ENCODE measurements around the gene C6orf141. TPM values are rescaled to one million over a fixed set of nuclear protein-coding genes. Genes with fewer than 3 reads are reported as not detected.
A peak's percentile ranks its signal among the peaks of the same experiment; 100 is the strongest.

The C6orf141 gene
- not detected for polyA plus RNA-seq (ENCODE audit: low read depth in 6 of 6)

DNA sequence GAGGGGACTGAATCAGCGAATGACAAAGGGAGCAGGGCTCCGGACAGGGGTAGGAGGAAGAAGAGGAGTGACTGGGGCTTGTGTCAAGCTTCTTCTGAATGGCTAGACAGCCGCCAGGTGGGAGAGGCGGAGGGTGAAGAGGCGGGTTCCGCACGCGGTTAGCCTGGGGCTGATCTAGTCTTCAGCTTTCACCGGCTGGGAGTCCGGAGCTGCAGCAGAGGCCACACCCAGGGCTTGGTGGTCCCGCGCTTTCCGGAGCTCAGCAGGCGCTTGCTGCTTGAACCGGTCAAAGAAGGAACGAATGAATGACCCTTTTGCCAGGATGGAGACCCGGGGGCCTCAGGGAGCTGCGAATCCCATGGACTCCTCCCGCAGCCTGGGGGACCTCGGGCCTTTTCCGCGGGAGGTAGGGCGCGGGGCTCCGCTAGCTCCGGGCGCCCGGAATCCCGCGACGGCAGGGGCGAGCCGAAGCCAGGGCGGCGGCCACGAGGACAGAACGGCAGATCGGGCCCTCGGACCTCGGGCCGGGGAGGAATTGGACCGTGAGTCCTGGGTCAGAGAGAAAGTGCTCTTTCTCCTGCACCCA is at the start of gene C6orf141:
TSS of gene C6orf141 (plus strand) at position 177 of the 586 bp plus-strand sequence. CDS start at position 302, 125 bp downstream.
- Mint-ChIP-seq H3K9me3 (peaks cover 0 to 2% (median 0%) of the 10 kb centered on the region in 7 donors), H3K27me3 (peaks cover 25 to 58% (median 39%) of the 10 kb centered on the region in 3 donors), H3K27ac (no peak within 1 kb of the TSS), H3K36me3 (peaks cover 0 to 7% of the 10 kb centered on the region in 2 donors), H3K4me1 (peaks cover 16 to 21% (median 20%) of the 10 kb centered on the region in 3 donors), H3K4me3 (peak within 1 kb of the TSS; percentile 74 to 91 (median 82))
- DNase-seq: peak; percentile 1
- ATAC-seq (ENCODE audit: low read depth in 2 of 2): peak; percentile 58 to 65

GRCh38 chr6:49504666-49505065 is 45.8 kb upstream of the C6orf141 start:
- ATAC-seq (ENCODE audit: low read depth in 2 of 2) (no peak), DNase-seq (no peak)
- H3K27me3 Mint-ChIP-seq: peaks cover 10 to 27% (median 16%) of the 10 kb centered on the region in 3 donors
- H3K4me3 Mint-ChIP-seq: no peak overlapping the region
- peaks cover 0 to 6% (median 5%) of the 10 kb centered on the region in 7 donors for H3K9me3 Mint-ChIP-seq
- H3K36me3 Mint-ChIP-seq: peaks cover 0 to 13% of the 10 kb centered on the region in 2 donors
- H3K27ac Mint-ChIP-seq: no peak overlapping the region
- H3K4me1 Mint-ChIP-seq: no peaks in the 10 kb centered on the region

DNA sequence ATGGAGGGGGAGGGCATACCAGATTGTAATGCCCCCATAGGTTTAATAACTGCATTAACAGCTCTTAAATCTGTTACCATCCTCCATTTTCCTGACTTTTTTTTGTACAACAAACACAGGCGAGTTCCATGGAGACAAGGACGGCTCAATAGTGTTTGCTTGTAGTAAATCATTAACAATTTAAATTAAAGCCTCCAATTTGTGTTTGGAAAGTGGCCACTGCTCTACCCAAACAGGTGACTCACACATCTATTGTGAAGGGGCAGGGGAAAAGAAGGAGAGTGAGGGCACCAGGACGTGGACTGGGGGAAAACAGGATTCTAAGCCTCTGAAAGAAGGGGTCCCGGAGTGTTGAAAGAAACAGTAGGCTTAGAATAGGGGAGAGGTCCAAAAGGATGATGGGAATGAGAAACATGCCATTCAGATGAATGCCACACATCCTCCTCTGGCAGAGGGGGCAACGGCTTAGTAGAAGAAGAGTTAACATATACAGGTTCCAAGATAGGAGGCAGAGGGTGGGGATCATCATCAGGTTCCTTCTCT is 43.8 kb upstream of the C6orf141 start:
- Mint-ChIP-seq H3K4me3 (no peak overlapping the region), H3K27me3 (peaks cover 14 to 30% (median 16%) of the 10 kb centered on the region in 3 donors), H3K4me1 (no peaks in the 10 kb centered on the region), H3K9me3 (peaks cover 0 to 6% (median 5%) of the 10 kb centered on the region in 7 donors), H3K36me3 (peaks cover 0 to 13% of the 10 kb centered on the region in 2 donors), H3K27ac (peak overlapping the region in 1 of 6 donors; percentile 75)
- DNase-seq (no peak), ATAC-seq (ENCODE audit: low read depth in 2 of 2) (no peak)

DNA sequence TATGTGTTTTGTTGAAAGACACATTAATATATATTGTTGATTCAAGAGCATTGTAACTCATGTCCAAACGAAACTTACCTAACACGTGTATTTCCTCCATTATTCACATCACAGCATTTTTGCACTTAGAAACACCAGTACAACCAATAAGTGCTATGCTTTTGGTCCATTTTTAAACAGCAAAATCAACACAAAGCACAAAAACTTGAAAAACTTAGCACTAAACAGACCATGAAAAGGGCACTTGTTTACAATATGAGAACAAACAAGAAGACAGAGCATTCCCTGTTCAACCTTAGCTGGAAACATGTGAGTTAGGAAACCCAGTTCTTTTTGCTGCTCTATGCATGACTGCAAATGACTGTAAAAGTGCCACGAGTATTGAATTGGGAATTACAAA is 41.1 kb upstream of the C6orf141 start:
- DNase-seq: no peak
- H3K27ac Mint-ChIP-seq: no peak overlapping the region
- peaks cover 0 to 6% (median 5%) of the 10 kb centered on the region in 7 donors for H3K9me3 Mint-ChIP-seq
- no peak overlapping the region for H3K4me3 Mint-ChIP-seq
- peaks cover 0 to 13% of the 10 kb centered on the region in 2 donors for H3K36me3 Mint-ChIP-seq
- no peaks in the 10 kb centered on the region for H3K4me1 Mint-ChIP-seq
- peaks cover 13 to 39% (median 32%) of the 10 kb centered on the region in 3 donors for H3K27me3 Mint-ChIP-seq
- no peak for ATAC-seq (ENCODE audit: low read depth in 2 of 2)

DNA sequence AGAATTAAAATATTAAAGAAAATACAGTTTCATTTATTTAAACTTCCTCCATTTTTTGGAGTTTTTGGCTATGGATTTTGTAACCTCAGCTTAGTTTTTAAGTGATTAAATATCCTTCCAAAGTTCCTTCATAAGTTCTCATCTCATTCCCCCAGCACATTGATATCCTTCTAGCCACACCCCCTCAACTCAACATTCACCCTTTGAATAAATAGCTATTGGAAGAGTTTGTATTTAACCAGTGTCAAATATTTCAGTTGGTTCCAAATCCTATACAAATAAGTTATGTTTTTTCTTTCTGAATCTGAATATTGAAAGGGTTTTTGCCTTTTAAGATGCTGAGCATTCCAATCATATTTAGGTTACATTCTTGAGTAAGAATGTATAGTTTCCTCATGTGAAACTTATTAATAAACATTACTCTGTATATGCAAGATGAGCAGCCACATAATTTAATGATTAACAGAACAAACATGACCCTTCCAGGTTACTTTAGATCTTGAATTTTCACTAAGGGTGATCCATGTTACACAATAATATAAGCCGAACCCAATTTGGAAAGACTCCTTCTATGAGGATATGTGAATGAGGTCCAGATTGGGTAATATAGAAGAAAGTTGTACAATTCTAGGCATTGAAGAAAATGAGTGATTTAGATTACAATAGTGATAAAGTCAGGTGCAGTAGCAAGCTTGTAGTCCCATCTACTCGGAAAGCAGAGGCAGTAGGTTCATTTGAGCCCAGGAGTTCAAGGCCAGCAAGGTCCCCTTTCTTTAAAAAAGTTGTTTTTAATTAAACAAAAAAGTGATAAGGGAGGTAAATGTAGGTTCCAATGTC is 37.1 kb upstream of the C6orf141 start:
- H3K27ac Mint-ChIP-seq: peak overlapping the region in 1 of 6 donors; percentile 1
- no peak overlapping the region for H3K4me3 Mint-ChIP-seq
- no peaks in the 10 kb centered on the region for H3K4me1 Mint-ChIP-seq
- H3K9me3 Mint-ChIP-seq: no peaks in the 10 kb centered on the region
- no peaks in the 10 kb centered on the region for H3K36me3 Mint-ChIP-seq
- H3K27me3 Mint-ChIP-seq: peaks cover 15 to 25% (median 23%) of the 10 kb centered on the region in 3 donors
- no peak for ATAC-seq (ENCODE audit: low read depth in 2 of 2)
- DNase-seq: no peak

GRCh38 chr6:49514571-49515484 is 35.6 kb upstream of the C6orf141 start:
- Mint-ChIP-seq H3K4me3 (no peak overlapping the region), H3K36me3 (no peaks in the 10 kb centered on the region), H3K27ac (no peak overlapping the region), H3K27me3 (peaks cover 9 to 24% (median 23%) of the 10 kb centered on the region in 3 donors), H3K9me3 (no peaks in the 10 kb centered on the region), H3K4me1 (no peaks in the 10 kb centered on the region)
- DNase-seq (no peak), ATAC-seq (ENCODE audit: low read depth in 2 of 2) (no peak)

GRCh38 chr6:49515485-49516146 is 34.9 kb upstream of the C6orf141 start:
- ATAC-seq (ENCODE audit: low read depth in 2 of 2) (no peak), DNase-seq (no peak)
- Mint-ChIP-seq H3K4me3 (no peak overlapping the region), H3K27ac (no peak overlapping the region), H3K9me3 (no peaks in the 10 kb centered on the region), H3K36me3 (no peaks in the 10 kb centered on the region), H3K4me1 (no peaks in the 10 kb centered on the region), H3K27me3 (peaks cover 9 to 29% (median 23%) of the 10 kb centered on the region in 3 donors)

GRCh38 chr6:49516147-49516505 is 34.3 kb upstream of the C6orf141 start:
- Mint-ChIP-seq H3K4me3 (no peak overlapping the region), H3K4me1 (no peaks in the 10 kb centered on the region), H3K27ac (no peak overlapping the region), H3K36me3 (no peaks in the 10 kb centered on the region), H3K9me3 (no peaks in the 10 kb centered on the region), H3K27me3 (peaks cover 9 to 29% (median 23%) of the 10 kb centered on the region in 3 donors)
- ATAC-seq (ENCODE audit: low read depth in 2 of 2) (no peak), DNase-seq (no peak)

GRCh38 chr6:49517919-49518318 is 32.5 kb upstream of the C6orf141 start:
- no peak overlapping the region for H3K27ac Mint-ChIP-seq
- DNase-seq (no peak), ATAC-seq (ENCODE audit: low read depth in 2 of 2) (no peak)
- no peaks in the 10 kb centered on the region for H3K9me3 Mint-ChIP-seq
- no peaks in the 10 kb centered on the region for H3K36me3 Mint-ChIP-seq
- no peaks in the 10 kb centered on the region for H3K4me1 Mint-ChIP-seq
- peaks cover 12 to 22% (median 21%) of the 10 kb centered on the region in 3 donors for H3K27me3 Mint-ChIP-seq
- no peak overlapping the region for H3K4me3 Mint-ChIP-seq

- DNase-seq: no peak
- no peak for ATAC-seq (ENCODE audit: low read depth in 2 of 2)
- Mint-ChIP-seq H3K4me3 (no peak overlapping the region), H3K36me3 (no peaks in the 10 kb centered on the region), H3K27me3 (peaks cover 6 to 10% (median 7%) of the 10 kb centered on the region in 3 donors), H3K27ac (no peak overlapping the region), H3K9me3 (no peaks in the 10 kb centered on the region), H3K4me1 (no peaks in the 10 kb centered on the region)
Measured at GRCh38 chr6:49519660-49520059, 30.8 kb upstream of the C6orf141 start.

DNA sequence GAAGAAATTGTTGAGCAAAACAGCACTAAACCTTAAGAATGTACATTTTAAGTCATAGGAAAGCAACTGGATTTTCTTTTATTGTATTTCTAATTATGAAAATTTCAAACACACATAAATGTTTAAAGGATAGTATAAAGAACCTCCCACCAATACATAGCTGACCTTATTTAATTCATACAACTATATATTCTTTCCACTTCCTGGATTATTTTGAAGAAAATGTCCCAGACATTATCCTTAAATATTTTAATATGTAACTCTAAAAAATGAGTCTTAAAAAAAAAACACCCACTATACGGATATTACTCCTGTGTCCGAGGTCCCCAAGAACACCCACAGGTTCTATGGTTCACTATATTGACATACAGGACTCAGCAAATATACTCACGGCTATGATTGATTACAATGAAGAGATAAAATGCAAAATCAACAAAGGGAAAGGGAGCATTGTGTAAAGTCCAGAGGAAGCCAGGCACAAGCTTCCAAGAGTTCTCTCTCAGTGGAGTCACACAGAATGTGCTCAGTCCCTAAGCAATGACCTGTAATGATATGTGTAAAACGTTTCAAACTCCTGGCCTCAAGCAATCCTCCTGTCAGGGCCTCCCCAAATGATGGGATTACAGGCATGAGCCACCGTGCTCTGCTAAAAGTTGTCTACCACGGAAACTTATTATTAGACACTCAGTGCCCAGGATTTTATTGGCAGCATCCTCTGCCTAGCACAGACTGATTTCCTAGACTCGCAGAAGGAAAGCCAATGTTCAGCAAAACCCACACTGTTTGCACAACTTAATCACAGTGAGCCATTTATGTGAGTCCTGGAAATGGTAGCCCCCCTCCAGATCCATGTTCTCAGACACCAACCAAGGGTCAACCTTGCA is 27.5 kb upstream of the C6orf141 start:
- no peaks in the 10 kb centered on the region for H3K36me3 Mint-ChIP-seq
- no peak for ATAC-seq (ENCODE audit: low read depth in 2 of 2)
- no peak overlapping the region for H3K27ac Mint-ChIP-seq
- no peak for DNase-seq
- no peak overlapping the region for H3K4me3 Mint-ChIP-seq
- peaks cover 0 to 7% (median 4%) of the 10 kb centered on the region in 3 donors for H3K27me3 Mint-ChIP-seq
- H3K4me1 Mint-ChIP-seq: no peaks in the 10 kb centered on the region
- H3K9me3 Mint-ChIP-seq: no peaks in the 10 kb centered on the region

- H3K9me3 Mint-ChIP-seq: no peaks in the 10 kb centered on the region
- peaks cover 4 to 7% (median 6%) of the 10 kb centered on the region in 3 donors for H3K27me3 Mint-ChIP-seq
- H3K27ac Mint-ChIP-seq: no peak overlapping the region
- H3K4me1 Mint-ChIP-seq: no peaks in the 10 kb centered on the region
- DNase-seq (no peak), ATAC-seq (ENCODE audit: low read depth in 2 of 2) (no peak)
- H3K4me3 Mint-ChIP-seq: no peak overlapping the region
- no peaks in the 10 kb centered on the region for H3K36me3 Mint-ChIP-seq
Measured at GRCh38 chr6:49523901-49524300, 26.6 kb upstream of the C6orf141 start.
